Thyroid gland (tissue), 4 donors: ENCODE measurements around the gene PPP2R2B.

Experiments used
- POLR2A ChIP-seq, 2 donors: fragments of 450-650 bp; IDR thresholded peaks; one replicate each; pipeline ENCODE4 v1.6.1; 2017; ENCODE audit warnings: antibody characterized with exemption in 2 of 2, mild to moderate bottlenecking in 2 of 2, moderate library complexity in 1 of 2
- TF ChIP-seq, protein P1 (sequence below), 6 experiments: fragments of 200-600 bp in 3 of 6; fragments of 450-650 bp in 3 of 6; sonication (generic) in 3 of 6; IDR thresholded peaks; one replicate each; pipeline ENCODE4 v1.5.1; 2016 to 2019; ENCODE audit warnings: antibody characterized with exemption in 6 of 6, mild to moderate bottlenecking in 2 of 6, inconsistent platforms in 1 of 6, moderate library complexity in 1 of 6

DNA sequence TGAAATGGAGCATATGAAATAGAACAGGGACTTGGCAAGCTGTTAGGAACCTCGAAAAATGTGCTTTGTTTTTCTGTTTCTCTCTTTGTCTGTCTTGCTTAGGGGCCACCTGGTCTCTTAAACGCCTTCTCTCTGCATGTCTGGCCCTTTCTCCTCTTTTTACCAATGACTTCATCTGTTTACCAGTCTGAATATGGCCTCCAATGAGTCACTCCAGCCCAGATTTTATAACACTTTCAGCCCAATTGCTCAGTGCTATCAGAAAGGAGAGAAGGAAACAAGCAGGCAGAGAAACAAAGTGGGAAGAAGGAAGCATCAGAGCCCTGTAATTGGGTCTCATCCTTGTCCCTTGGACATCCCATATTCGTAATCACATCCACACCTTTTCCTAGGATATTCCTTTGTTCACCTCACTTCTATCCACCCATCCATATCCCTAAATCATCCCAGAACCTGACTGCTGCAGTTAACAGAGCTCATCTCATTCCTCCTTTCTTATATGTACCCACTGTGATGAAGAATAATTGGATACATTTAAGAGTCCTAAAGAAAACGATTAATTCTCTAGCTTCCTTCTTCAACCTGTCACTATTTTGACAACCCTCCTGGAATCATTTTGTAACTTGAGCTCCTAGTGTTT lies 210.8 kb downstream of the PPP2R2B start:
- TF ChIP-seq, protein P1, sequence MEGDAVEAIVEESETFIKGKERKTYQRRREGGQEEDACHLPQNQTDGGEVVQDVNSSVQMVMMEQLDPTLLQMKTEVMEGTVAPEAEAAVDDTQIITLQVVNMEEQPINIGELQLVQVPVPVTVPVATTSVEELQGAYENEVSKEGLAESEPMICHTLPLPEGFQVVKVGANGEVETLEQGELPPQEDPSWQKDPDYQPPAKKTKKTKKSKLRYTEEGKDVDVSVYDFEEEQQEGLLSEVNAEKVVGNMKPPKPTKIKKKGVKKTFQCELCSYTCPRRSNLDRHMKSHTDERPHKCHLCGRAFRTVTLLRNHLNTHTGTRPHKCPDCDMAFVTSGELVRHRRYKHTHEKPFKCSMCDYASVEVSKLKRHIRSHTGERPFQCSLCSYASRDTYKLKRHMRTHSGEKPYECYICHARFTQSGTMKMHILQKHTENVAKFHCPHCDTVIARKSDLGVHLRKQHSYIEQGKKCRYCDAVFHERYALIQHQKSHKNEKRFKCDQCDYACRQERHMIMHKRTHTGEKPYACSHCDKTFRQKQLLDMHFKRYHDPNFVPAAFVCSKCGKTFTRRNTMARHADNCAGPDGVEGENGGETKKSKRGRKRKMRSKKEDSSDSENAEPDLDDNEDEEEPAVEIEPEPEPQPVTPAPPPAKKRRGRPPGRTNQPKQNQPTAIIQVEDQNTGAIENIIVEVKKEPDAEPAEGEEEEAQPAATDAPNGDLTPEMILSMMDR (IDR thresholded peaks at IDR 0.05): no peak
- TF ChIP-seq POLR2A (IDR thresholded peaks at IDR 0.05): no peak
